ENCODE data around the gene DVL1. TPM values are rescaled to one million over a fixed set of nuclear protein-coding genes. Genes with fewer than 3 reads are reported as not detected.
A peak's percentile ranks its signal among the peaks of the same experiment; 100 is the strongest.
"Not testable (repeated sequence)": the region's sequence is repeated elsewhere in the genome, so short reads cannot be mapped to it uniquely, and the experiment has no call there.

DVL1 gene
- total RNA-seq, 6 donors from 2014 or later, result 71.8 to 205 (median 90.6) TPM

GRCh38 chr1:1319646-1319941, 29.6 kb downstream of the DVL1 start:
- Histone ChIP-seq H3K36me3 (peaks cover 6 to 56% (median 30%) of the 10 kb centered on the region in 4 donors), H3K4me1 (peaks cover 25 to 50% (median 31%) of the 10 kb centered on the region in 4 donors), H3K9me3 (no peaks in the 10 kb centered on the region), H3K4me3 (no peak overlapping the region), H3K27ac (peak overlapping the region in 1 of 4 donors; percentile 61), H3K27me3 (no peaks in the 10 kb centered on the region)
- DNase-seq, result no peak
- no peak for ATAC-seq (ENCODE audit: low FRiP score in 2 of 2)
- no peak for TF ChIP-seq EP300 (IDR thresholded peaks at IDR 0.05)
- no peak for TF ChIP-seq CTCF (IDR thresholded peaks at IDR 0.05)
- TF ChIP-seq POLR2A (IDR thresholded peaks at IDR 0.05), result no peak
- TF ChIP-seq POLR2AphosphoS5 (IDR thresholded peaks at IDR 0.05), result no peak
- 91 to 92% methylated on average over 13 of the region's 13 CpGs for WGBS, 2 donors

DNA sequence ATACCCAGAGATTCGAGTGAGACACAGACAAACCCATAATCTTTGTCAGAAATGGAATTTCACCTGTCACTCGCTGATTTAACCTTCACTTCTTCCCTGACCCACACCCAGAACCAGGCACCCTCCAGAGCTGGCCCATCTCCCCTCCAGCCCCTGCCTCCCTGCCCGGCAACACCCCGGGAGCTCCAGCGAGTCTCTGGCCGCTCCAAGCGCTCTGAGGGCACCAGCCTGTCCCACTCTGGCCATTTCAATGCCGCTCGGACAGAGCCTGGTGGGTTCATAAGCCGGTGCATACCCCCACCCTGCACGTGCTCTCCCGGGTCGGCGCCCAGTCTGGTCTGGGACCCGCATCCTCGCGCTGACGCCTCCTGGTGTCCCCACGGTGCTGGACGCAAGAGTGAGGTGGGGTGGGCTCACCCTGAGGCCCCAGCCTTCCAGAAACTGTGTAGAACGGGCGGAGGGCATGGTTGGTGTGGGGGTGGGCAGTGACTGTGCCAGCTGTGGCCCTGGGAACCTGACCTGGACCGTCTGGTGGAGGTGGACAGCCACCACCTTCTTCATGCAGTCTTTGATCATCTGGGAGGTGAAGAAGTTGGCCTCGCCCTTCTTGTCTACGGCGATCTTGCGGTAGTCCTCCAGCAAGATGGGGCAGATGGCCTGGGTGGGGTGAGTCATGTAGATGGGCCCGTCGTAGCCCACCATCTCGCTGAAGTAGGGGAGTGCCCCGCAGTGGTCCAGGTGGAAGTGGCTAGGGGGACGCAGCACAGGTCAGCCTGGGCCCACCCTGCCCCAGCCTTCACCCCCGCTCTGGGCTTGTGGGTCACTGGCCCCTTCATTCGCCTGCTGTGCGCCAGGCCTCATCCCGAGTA, 30.2 kb downstream of the DVL1 start:
- H3K27ac ChIP-seq, result peak overlapping the region in 2 of 4 donors; percentile 43 to 61
- TF ChIP-seq POLR2A (IDR thresholded peaks at IDR 0.05) (no peak), POLR2AphosphoS5 (IDR thresholded peaks at IDR 0.05) (no peak), CTCF (IDR thresholded peaks at IDR 0.05) (no peak), EP300 (IDR thresholded peaks at IDR 0.05) (no peak)
- H3K4me1 ChIP-seq, result peaks cover 25 to 48% (median 31%) of the 10 kb centered on the region in 4 donors
- no peaks in the 10 kb centered on the region for H3K27me3 ChIP-seq
- H3K4me3 ChIP-seq, result no peak overlapping the region
- DNase-seq, result no peak
- no peaks in the 10 kb centered on the region for H3K9me3 ChIP-seq
- H3K36me3 ChIP-seq, result peaks cover 7 to 61% (median 36%) of the 10 kb centered on the region in 4 donors
- 89 to 92% methylated on average over 20 to 36 of the region's 36 CpGs for WGBS, 2 donors
- ATAC-seq (ENCODE audit: low FRiP score in 2 of 2), result peak in 1 of 2 donors; percentile 2

- peak overlapping the region in 1 of 4 donors; percentile 51 for H3K27ac ChIP-seq
- DNase-seq (peak in 1 of 2 donors; percentile 87), ATAC-seq (ENCODE audit: low FRiP score in 2 of 2) (peak; percentile 74 to 83)
- no peaks in the 10 kb centered on the region for H3K27me3 ChIP-seq
- peaks cover 7 to 70% (median 44%) of the 10 kb centered on the region in 4 donors for H3K36me3 ChIP-seq
- TF ChIP-seq EP300 (IDR thresholded peaks at IDR 0.05), result no peak
- no peaks in the 10 kb centered on the region for H3K9me3 ChIP-seq
- H3K4me1 ChIP-seq, result peaks cover 20 to 40% (median 25%) of the 10 kb centered on the region in 4 donors
- no peak overlapping the region for H3K4me3 ChIP-seq
- WGBS, 2 donors, result 69 to 70% methylated on average over 9 of the region's 9 CpGs
Measured at GRCh38 chr1:1318131-1318652, 31.0 kb downstream of the DVL1 start.

GRCh38 chr1:1317420-1317819, 31.8 kb downstream of the DVL1 start:
- Histone ChIP-seq H3K4me1 (peaks cover 14 to 34% (median 20%) of the 10 kb centered on the region in 4 donors), H3K27ac (peak overlapping the region in 1 of 4 donors; percentile 51), H3K36me3 (peaks cover 13 to 77% (median 52%) of the 10 kb centered on the region in 4 donors), H3K9me3 (no peaks in the 10 kb centered on the region), H3K27me3 (no peaks in the 10 kb centered on the region), H3K4me3 (no peak overlapping the region)
- TF ChIP-seq CTCF (IDR thresholded peaks at IDR 0.05), result no peak
- no peak for TF ChIP-seq POLR2A (IDR thresholded peaks at IDR 0.05)
- no peak for TF ChIP-seq POLR2AphosphoS5 (IDR thresholded peaks at IDR 0.05)
- no peak for TF ChIP-seq EP300 (IDR thresholded peaks at IDR 0.05)
- no peak for ATAC-seq (ENCODE audit: low FRiP score in 2 of 2)
- 85 to 87% methylated on average over 6 of the region's 6 CpGs for WGBS, 2 donors
- no peak for DNase-seq

GRCh38 chr1:1316199-1316598, 33.0 kb downstream of the DVL1 start:
- H3K27me3 ChIP-seq; H3K9me3 ChIP-seq; ATAC-seq (ENCODE audit: low FRiP score in 2 of 2); DNase-seq; H3K27ac ChIP-seq; H3K4me3 ChIP-seq: not testable (repeated sequence)
- H3K4me1 ChIP-seq, result peaks cover 11 to 23% (median 15%) of the 10 kb centered on the region in 4 donors
- H3K36me3 ChIP-seq, result peaks cover 15 to 87% (median 64%) of the 10 kb centered on the region in 4 donors
- WGBS, 2 donors, result 89 to 92% methylated on average over 8 of the region's 8 CpGs

All from upper lobe of left lung (tissue), 6 donors.